K562 treated with DMSO at 1 percent for 24 hours (cell line): ENCODE measurements around the gene RNF114. TPM values are rescaled to one million over a fixed set of nuclear protein-coding genes. Genes with fewer than 3 reads are reported as not detected.

Experiments
- total RNA-seq: library from RNA; unstranded; fragments of 300-600 nt; gene quantifications from 2 replicates; pipeline ENCODE4 v1.2.3, GENCODE V29; 2022; ENCODE audit warnings: low read depth; ENCODE audit not compliant: insufficient read depth

The RNF114 gene
- total RNA-seq: 164 and 182 TPM in 2 replicates

GRCh38 chr20:49936153-49937026 is at the start of gene RNF114:
Gene RNF114 (plus strand): TSS chr20:49936397. CDS start chr20:49936413, 16 bp downstream.

GRCh38 chr20:49915380-49916145 is 20.6 kb upstream of the RNF114 start, which contains the start of gene SPATA2:
Gene SPATA2 (minus strand): TSS chr20:49915529. CDS start chr20:49908490, 7,039 bp downstream.

GRCh38 chr20:49982346-49983122 is 46.3 kb downstream of the RNF114 start, which contains the start of gene SNAI1:
Gene SNAI1 (plus strand): TSS chr20:49982980. CDS start chr20:49983060, 80 bp downstream.

Other genes with a start within 250 kb of the RNF114 start
- 16.2 and 16.9 TPM in 2 replicates for gene B4GALT5, start 222.5 kb upstream of the RNF114 start, total RNA-seq
- gene SLC9A8, start 123.6 kb upstream of the RNF114 start, total RNA-seq: 5.9 and 6.9 TPM in 2 replicates
- 8.2 and 9.5 TPM in 2 replicates for gene SPATA2, start 20.9 kb upstream of the RNF114 start, total RNA-seq
- 18.1 and 18.5 TPM in 2 replicates for gene SNAI1, start 46.6 kb downstream of the RNF114 start, total RNA-seq
- 112 and 115 TPM in 2 replicates for gene UBE2V1, start 176.8 kb downstream of the RNF114 start, total RNA-seq
- 47.9 and 51.0 TPM in 2 replicates for gene PEDS1, start 217.3 kb downstream of the RNF114 start, total RNA-seq